MM.1S (cell line): ENCODE data around the gene KCNMB2.

Experiments used
- DNase-seq: peaks from one replicate; pipeline ENCODE4 v3.0.0-alpha.2; 2015
- H2AFZ ChIP-seq: fragments of 300-600 bp; sonication (generic); 2 replicates; pipeline ENCODE4 v1.6.0; 2016; ENCODE audit warnings: antibody characterized with exemption, low read length
- H3F3A ChIP-seq: fragments of 300-600 bp; sonication (generic); 2 replicates; pipeline ENCODE4 v1.6.1; 2016; ENCODE audit warnings: mild to moderate bottlenecking, antibody characterized with exemption, low read length, moderate library complexity, mixed read lengths; ENCODE audit not compliant: insufficient read depth
- H3K27ac ChIP-seq: fragments of 300-600 bp; sonication (generic); 2 replicates; pipeline ENCODE4 v1.5.1; 2016; ENCODE audit warnings: mild to moderate bottlenecking, low read length
- H3K27me3 ChIP-seq: fragments of 300-600 bp; sonication (generic); replicated peaks from 2 replicates; pipeline ENCODE4 v1.6.0; 2016; ENCODE audit warnings: low read length; ENCODE audit not compliant: insufficient read depth
- H3K36me3 ChIP-seq: fragments of 300-600 bp; sonication (generic); replicated peaks from 2 replicates; pipeline ENCODE4 v1.6.1; 2016; ENCODE audit warnings: mild to moderate bottlenecking, low read length, mixed read lengths; ENCODE audit not compliant: insufficient read depth
- H3K4me1 ChIP-seq: fragments of 300-600 bp; sonication (generic); 2 replicates; pipeline ENCODE4 v1.6.1; 2016; ENCODE audit warnings: low read length, mixed read lengths
- H3K4me2 ChIP-seq: fragments of 300-600 bp; sonication (generic); 2 replicates; pipeline ENCODE4 v1.6.0; 2016; ENCODE audit warnings: low read depth, low read length
- H3K4me3 ChIP-seq: fragments of 300-600 bp; sonication (generic); 2 replicates; pipeline ENCODE4 v1.5.1; 2016; ENCODE audit warnings: low read length, mixed read lengths
- H3K79me2 ChIP-seq: fragments of 300-600 bp; sonication (generic); 2 replicates; pipeline ENCODE4 v1.6.1; 2016; ENCODE audit warnings: mixed run types, low read length, mixed read lengths
- H3K9ac ChIP-seq: fragments of 300-600 bp; sonication (generic); 2 replicates; pipeline ENCODE4 v1.6.1; 2016; ENCODE audit warnings: low read length, mixed read lengths
- H3K9me2 ChIP-seq: fragments of 300-600 bp; sonication (generic); replicated peaks from 2 replicates; pipeline ENCODE4 v1.6.1; 2016; ENCODE audit warnings: mild to moderate bottlenecking, low read length, mixed read lengths; ENCODE audit not compliant: insufficient read depth
- H3K9me3 ChIP-seq: fragments of 300-600 bp; sonication (generic); replicated peaks from 2 replicates; pipeline ENCODE4 v1.6.1; 2016; ENCODE audit warnings: mild to moderate bottlenecking, low read length, mixed read lengths; ENCODE audit not compliant: insufficient read depth
- H4K20me1 ChIP-seq: fragments of 300-600 bp; sonication (generic); 2 replicates; pipeline ENCODE4 v1.6.1; 2016; ENCODE audit warnings: mild to moderate bottlenecking, low read length, moderate library complexity, mixed read lengths; ENCODE audit not compliant: insufficient read depth
- CTCF ChIP-seq: fragments of 300-600 bp; sonication (generic); IDR thresholded peaks from 2 replicates; pipeline ENCODE4 v1.5.1; 2016; ENCODE audit warnings: antibody characterized with exemption, low read length, mixed read lengths
- EZH2 ChIP-seq: fragments of 300-600 bp; sonication (generic); optimal IDR thresholded peaks from 2 replicates; pipeline ENCODE3; 2017; ENCODE audit warnings: low read depth, mild to moderate bottlenecking, antibody characterized with exemption, low read length, mixed read lengths
- EZH2phosphoT487 ChIP-seq: fragments of 300-600 bp; sonication (generic); IDR thresholded peaks from 2 replicates; pipeline ENCODE4 v1.6.1; 2018; ENCODE audit warnings: antibody characterized with exemption, low read length

Gene KCNMB2

GRCh38 chr3:178850450-178851190, 314.4 kb downstream of the KCNMB2 start:
- no peak overlapping the region for H3K4me3 ChIP-seq
- H3K27me3 ChIP-seq: no peaks in the 10 kb centered on the region
- no peaks in the 10 kb centered on the region for H3K79me2 ChIP-seq
- no peaks in the 10 kb centered on the region for H3K9me3 ChIP-seq
- H3K9me2 ChIP-seq: no peaks in the 10 kb centered on the region
- H3K4me2 ChIP-seq: no peak overlapping the region
- H4K20me1 ChIP-seq: no peaks in the 10 kb centered on the region
- H3K4me1 ChIP-seq: no peaks in the 10 kb centered on the region
- no peaks in the 10 kb centered on the region for H3K36me3 ChIP-seq
- no peak overlapping the region for H2AFZ ChIP-seq
- no peaks in the 10 kb centered on the region for H3F3A ChIP-seq
- no peak overlapping the region for H3K9ac ChIP-seq
- DNase-seq: no peak
- TF ChIP-seq EZH2phosphoT487 (no peak), EZH2 (no peak), CTCF (no peak)
- no peak overlapping the region for H3K27ac ChIP-seq

DNA sequence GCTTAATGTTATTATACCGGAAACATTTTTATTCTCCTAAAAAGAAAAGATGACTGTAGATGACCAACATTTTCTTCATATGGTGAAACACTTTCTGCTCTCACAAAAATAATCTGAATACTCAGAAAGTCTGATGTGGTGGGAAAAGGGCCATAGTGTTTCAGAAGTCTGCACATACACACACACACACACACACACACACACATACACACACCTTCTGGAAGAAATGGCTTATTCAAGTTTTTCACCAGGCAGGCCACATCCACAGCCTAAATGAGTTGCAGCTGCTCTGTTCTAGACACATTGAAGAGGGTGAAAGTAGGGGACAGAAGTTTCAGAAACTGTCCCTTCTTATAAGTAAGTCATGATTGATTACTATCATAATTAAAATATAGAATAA, 315.3 kb downstream of the KCNMB2 start:
- H3K36me3 ChIP-seq: no peaks in the 10 kb centered on the region
- TF ChIP-seq CTCF (no peak), EZH2 (no peak), EZH2phosphoT487 (no peak)
- no peak overlapping the region for H3K4me2 ChIP-seq
- H3K27me3 ChIP-seq: no peaks in the 10 kb centered on the region
- H3K9me2 ChIP-seq: no peaks in the 10 kb centered on the region
- no peak overlapping the region for H3K4me3 ChIP-seq
- no peaks in the 10 kb centered on the region for H4K20me1 ChIP-seq
- H2AFZ ChIP-seq: no peak overlapping the region
- H3K9ac ChIP-seq: no peak overlapping the region
- no peaks in the 10 kb centered on the region for H3K4me1 ChIP-seq
- H3K27ac ChIP-seq: no peak overlapping the region
- DNase-seq: no peak
- H3F3A ChIP-seq: no peaks in the 10 kb centered on the region
- no peaks in the 10 kb centered on the region for H3K9me3 ChIP-seq
- no peaks in the 10 kb centered on the region for H3K79me2 ChIP-seq

DNA sequence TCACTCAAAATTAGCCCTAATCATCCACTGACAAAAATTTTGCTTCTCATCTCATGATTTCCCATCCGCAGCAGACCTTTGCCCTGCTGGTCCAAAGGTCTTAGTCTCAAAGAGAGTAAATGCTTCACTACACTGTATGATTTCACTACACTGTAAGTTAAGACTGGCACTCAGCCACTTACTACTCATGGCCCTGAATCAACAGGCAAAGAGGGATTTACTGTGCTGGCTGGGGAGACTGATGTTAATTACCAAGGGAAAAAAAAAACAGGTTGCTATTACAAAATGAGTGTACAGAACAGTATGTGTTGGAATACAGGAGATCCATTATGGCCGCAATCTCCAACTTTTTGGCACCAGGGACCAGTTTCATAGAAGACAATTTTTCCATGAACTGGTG, 320.6 kb downstream of the KCNMB2 start:
- Histone ChIP-seq H3K27me3 (no peaks in the 10 kb centered on the region), H3K4me1 (no peaks in the 10 kb centered on the region), H3K9me2 (no peaks in the 10 kb centered on the region), H2AFZ (no peak overlapping the region), H4K20me1 (no peaks in the 10 kb centered on the region), H3K27ac (no peak overlapping the region), H3K36me3 (no peaks in the 10 kb centered on the region), H3K4me3 (no peak overlapping the region), H3K4me2 (no peak overlapping the region), H3K9me3 (no peaks in the 10 kb centered on the region), H3F3A (no peaks in the 10 kb centered on the region), H3K79me2 (no peaks in the 10 kb centered on the region), H3K9ac (no peak overlapping the region)
- no peak for DNase-seq
- no peak for TF ChIP-seq CTCF
- TF ChIP-seq EZH2: no peak
- no peak for TF ChIP-seq EZH2phosphoT487
